Measurements from ENCODE around the gene RPS14.
"Not testable (repeated sequence)": the region's sequence is repeated elsewhere in the genome, so short reads cannot be mapped to it uniquely, and the experiment has no call there.

The RPS14 gene

DNA sequence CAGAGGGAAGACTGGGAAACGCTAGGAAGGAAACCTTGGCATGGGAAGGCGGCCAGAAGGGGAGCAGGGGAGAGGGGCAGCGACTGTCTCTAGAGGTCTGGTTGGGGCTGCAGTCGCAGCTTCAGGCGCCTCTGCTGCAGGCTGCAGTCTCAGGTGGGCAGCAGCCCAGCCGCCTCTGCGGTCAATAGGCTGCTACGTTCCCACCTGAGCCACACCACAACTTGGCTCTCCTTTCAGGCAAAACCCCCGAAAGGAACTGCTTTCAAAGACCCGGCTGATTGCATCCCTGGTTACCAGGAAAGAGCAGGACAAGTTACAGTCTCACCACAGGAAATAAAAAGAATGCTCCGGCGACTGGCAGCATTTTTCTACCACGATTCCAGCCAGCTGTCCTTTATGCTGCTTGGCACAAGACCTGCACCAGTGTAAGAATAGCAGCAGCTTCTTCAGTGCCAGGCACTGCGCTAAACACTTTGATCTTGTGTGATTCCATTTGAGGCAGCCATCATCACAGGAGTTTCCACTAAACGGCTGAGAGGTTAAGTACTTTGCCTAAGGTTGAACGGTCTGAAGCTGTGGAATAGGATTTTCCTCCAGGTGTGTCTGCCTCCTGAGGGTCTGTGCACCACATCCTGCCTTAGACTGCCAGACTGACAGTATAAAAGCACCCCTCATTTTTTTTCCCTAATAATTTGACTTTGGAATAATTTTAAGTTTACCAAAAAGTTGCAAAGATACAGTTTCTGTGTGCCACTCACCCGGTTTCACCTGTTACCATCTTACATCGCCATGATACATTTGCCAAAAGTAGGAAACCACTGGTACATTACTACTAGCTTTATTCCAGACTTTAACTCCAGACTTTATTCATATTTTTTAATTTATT is 7.5 kb downstream of the RPS14 start:
- Mint-ChIP-seq H3K27ac (no peak overlapping the region), H3K27me3 (no peaks in the 10 kb centered on the region), H3K9me3 (no peaks in the 10 kb centered on the region), H3K4me1 (peaks cover 15% of the 10 kb centered on the region), H3K4me3 (no peak overlapping the region)
- ATAC-seq (peak; percentile 33), DNase-seq (no peak)

DNA sequence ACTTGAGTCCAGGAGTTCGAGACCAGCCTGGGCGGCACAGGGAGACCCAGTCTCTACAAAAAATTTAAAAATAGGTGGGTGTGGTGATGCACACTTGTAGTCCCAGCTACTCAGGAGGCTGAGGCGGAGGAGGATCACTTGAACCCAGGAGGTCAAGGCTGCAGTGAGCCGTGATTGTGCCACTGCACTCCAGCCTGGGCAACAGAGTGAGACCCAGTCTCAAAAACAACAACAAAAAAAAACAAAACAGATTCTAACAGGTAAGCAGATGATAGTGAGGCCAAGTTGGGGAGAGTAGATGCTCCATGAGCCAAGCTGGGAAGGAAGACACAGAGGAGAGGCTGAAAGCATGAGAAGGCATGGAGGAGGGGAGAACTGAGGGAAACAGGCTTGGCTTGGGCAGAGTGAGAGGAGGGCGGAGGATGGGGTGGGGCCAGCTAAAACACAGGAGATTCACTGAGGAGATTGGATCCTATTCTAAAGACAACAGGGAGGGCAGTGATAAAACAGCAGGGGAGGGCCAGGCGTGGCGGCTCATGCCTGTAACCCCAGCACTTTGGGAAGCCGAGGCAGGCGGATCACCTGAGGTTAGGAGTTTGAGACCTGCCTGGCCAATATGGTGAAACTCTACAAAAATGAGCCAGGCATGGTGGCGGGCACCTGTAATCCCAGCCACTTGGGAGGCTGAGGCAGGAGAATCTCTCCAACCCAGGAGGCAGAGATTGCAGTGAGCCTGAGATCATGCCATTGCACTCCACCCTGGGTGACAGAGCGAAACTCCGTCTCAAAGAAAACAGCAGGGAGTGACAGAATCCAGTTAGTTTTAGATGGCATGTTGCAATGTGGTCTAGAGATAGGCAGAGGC is 8.4 kb downstream of the RPS14 start:
- Mint-ChIP-seq H3K4me1 (peaks cover 15% of the 10 kb centered on the region), H3K9me3 (no peaks in the 10 kb centered on the region)

DNA sequence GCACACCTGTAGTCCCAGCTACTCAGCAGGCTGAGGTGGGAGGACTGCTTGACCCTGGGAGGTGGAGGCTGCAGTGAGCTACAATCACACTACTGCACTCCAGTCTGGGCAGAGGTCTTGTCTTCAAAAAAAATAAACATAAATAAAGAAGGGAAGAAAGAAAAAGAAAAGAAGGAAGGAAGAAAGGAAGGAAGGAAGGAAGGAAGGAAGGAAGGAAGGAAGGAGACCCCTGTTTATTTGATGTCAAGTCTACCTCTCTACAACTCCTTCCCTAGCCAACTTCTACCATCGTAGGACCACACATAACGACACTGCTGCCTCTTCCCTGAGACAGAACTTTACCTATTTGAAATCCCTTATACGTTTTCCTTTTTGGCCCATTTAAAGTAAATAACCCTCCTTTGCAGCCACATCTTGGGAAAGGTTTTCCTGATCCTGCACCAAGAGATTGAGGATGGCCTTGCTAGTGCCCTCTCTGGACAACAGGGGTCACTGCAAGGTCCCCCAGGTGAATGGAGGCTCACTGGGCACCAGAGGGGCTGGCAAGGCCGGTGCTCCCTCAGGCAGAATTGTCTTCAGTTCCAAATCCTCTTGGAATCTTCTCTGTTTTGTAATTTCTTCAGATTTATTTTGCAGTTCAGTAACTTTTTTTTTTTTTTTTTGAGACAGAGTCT is 10.5 kb downstream of the RPS14 start:
- H3K4me1 Mint-ChIP-seq: peaks cover 15% of the 10 kb centered on the region
- no peak for DNase-seq
- no peaks in the 10 kb centered on the region for H3K27me3 Mint-ChIP-seq
- H3K9me3 Mint-ChIP-seq: no peaks in the 10 kb centered on the region
- no peak for ATAC-seq
- H3K4me3 Mint-ChIP-seq: no peak overlapping the region
- no peak overlapping the region for H3K27ac Mint-ChIP-seq

More for the DNA sequence above, 8.4 kb downstream of the RPS14 start:
- Mint-ChIP-seq H3K27me3 (no peaks in the 10 kb centered on the region), H3K27ac (no peak overlapping the region), H3K4me3 (no peak overlapping the region)
- ATAC-seq (peak; percentile 10), DNase-seq (no peak)

DNA sequence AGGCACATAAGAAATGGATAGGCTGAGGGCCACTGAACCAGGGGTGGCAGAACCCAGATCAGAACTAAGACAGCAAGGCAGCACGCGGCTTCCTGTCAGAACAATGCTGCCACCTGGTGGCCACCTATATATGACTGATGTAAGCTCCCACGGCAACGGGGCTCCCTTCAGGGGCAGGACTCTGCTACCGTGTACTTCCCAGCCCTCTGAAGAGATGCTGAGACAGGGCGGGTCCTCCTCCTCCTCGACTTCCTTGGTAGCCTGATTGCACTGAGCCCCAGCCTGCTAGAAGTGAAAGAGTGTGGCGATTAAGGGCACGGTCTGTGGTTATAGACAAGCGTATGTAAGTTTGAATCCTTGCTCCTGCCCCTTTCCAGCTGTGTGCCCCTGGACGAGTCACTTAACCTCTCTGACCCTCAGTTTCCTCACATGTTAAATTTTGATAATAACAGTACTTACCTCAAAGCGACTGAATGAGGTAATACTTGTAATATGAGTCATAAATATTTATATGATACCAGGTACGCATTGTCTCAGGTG is 13.3 kb downstream of the RPS14 start:
- ATAC-seq: peak; percentile 95
- H3K9me3 Mint-ChIP-seq: no peaks in the 10 kb centered on the region

DNA sequence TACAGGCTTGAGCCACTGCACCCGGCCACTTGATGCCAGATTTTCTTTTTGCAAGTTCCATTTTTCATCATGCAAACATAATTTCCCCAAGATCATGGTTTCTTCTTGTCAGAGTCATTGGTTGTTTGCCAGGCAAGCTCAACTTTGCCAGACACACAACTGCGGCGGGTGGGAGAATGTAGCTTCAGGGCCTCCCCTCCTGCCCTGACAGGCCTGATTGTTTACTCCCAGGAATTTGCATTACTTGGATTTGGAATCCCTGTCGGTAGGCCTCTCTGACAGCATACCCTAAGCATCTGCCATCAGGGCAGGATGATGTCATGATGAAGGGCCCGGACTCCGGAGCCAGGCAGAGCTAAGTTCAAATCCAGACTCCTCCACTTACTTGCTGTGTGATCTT is 15.1 kb downstream of the RPS14 start:
- DNase-seq (no peak), ATAC-seq (no peak)
- Mint-ChIP-seq H3K4me1 (peaks cover 15% of the 10 kb centered on the region), H3K4me3 (no peak overlapping the region), H3K27ac (no peak overlapping the region), H3K9me3 (no peaks in the 10 kb centered on the region), H3K27me3 (no peaks in the 10 kb centered on the region)

More for the DNA sequence above, 13.3 kb downstream of the RPS14 start:
- peaks cover 15% of the 10 kb centered on the region for H3K4me1 Mint-ChIP-seq
- no peaks in the 10 kb centered on the region for H3K27me3 Mint-ChIP-seq
- peak; percentile 87 to 88 for DNase-seq
- peak overlapping the region; percentile 58 to 63 for H3K4me3 Mint-ChIP-seq
- peak overlapping the region; percentile 85 to 87 for H3K27ac Mint-ChIP-seq

DNA sequence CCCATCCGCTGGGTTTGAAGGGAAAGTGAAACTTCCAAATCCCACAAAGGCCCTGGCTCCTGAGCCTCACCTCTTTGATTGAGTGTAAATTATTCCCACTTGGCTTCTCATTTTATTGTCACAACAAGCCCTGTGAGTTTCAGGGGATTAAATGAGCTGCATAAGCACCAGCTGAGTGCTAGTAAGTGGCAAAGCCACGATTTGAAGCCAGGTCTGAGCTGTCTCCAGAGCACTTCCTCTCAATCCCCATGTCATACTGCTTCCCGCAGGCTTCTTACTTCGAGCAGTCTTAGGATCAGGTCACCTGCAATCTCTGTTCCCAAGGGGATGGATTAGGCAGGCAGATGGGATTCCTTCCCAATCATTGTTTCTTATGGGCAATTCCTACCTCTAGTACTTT is 18.0 kb downstream of the RPS14 start:
- Mint-ChIP-seq H3K27me3 (peaks cover 6% of the 10 kb centered on the region), H3K4me3 (no peak overlapping the region)

DNA sequence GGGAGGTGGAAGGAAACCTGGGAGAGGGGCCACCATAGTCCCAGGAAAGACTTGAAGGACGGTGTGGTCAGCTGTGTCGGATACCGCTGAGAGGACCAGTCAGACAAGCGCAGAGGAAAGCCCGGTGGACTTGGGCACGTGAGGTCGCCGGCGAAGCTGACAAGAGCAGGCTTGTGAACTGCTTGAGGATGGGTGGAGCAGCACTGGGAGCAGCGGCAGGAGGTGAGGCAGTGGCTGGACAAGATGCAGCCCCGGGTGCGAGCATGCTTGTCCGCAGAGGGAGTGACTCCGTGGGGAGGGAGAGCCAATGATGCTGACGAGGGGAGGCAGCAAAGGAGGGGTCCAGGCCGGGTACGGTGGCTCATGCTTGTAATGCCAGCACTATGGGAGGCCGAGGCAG is 18.5 kb downstream of the RPS14 start:
- no peak overlapping the region for H3K27ac Mint-ChIP-seq
- peaks cover 6% of the 10 kb centered on the region for H3K27me3 Mint-ChIP-seq
- no peak overlapping the region for H3K4me3 Mint-ChIP-seq
- peaks cover 5% of the 10 kb centered on the region for H3K4me1 Mint-ChIP-seq
- ATAC-seq: no peak
- no peaks in the 10 kb centered on the region for H3K9me3 Mint-ChIP-seq
- no peak for DNase-seq

More for the DNA sequence above, 18.0 kb downstream of the RPS14 start:
- no peak for DNase-seq
- H3K9me3 Mint-ChIP-seq: no peaks in the 10 kb centered on the region
- H3K27ac Mint-ChIP-seq: no peak overlapping the region
- no peak for ATAC-seq
- peaks cover 10% of the 10 kb centered on the region for H3K4me1 Mint-ChIP-seq

DNA sequence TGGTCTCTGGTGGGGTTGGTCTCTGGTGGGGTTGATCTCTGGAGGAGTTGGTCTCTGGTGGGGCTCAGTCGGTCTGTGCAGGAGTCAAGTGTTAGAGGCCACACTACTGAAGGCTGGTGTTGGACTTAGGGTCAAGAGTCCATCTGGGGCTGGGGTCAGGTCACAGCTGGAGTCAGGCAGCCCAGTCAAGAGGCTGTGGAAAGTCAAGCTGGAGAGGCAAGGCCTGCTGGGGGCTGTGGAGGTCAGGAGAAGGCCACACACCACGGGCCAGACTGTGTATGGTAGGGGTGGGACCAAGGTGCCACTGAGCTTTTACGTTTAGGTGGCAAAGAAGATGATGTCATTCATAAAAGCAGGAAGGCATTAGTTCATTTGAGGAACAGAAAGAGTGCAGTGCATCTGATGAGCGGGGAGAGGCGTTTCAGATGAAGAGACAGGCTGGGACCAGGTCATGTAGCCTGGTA is 20.1 kb downstream of the RPS14 start:
- no peak for ATAC-seq
- peaks cover 6% of the 10 kb centered on the region for H3K27me3 Mint-ChIP-seq
- no peak overlapping the region for H3K27ac Mint-ChIP-seq
- H3K9me3 Mint-ChIP-seq: no peaks in the 10 kb centered on the region
- no peak overlapping the region for H3K4me3 Mint-ChIP-seq
- no peaks in the 10 kb centered on the region for H3K4me1 Mint-ChIP-seq
- no peak for DNase-seq

DNA sequence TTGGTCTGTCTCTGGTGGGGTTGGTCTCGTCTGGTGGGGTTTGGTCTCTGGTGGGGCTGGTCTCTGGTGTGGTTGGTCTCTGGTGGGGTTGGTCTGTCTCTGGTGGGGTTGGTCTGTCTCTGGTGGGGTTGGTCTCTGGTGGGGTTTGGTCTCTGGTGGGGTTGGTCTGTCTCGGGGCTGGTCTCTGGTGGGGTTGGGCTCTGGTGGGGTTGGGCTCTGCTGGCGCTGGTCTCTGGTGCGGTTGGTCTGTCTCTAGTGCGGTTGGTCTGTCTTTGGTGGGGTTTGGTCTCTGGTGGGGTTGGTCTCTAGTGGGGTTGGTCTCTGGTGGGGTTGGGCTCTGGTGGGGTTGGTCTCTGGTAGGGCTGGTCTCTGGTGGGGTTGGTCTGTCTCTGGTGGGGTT is 20.6 kb downstream of the RPS14 start:
- H3K4me1 Mint-ChIP-seq: no peaks in the 10 kb centered on the region
- no peak overlapping the region for H3K27ac Mint-ChIP-seq
- H3K9me3 Mint-ChIP-seq: no peaks in the 10 kb centered on the region
- no peak for DNase-seq
- peaks cover 6% of the 10 kb centered on the region for H3K27me3 Mint-ChIP-seq
- ATAC-seq: no peak
- H3K4me3 Mint-ChIP-seq: no peak overlapping the region

DNA sequence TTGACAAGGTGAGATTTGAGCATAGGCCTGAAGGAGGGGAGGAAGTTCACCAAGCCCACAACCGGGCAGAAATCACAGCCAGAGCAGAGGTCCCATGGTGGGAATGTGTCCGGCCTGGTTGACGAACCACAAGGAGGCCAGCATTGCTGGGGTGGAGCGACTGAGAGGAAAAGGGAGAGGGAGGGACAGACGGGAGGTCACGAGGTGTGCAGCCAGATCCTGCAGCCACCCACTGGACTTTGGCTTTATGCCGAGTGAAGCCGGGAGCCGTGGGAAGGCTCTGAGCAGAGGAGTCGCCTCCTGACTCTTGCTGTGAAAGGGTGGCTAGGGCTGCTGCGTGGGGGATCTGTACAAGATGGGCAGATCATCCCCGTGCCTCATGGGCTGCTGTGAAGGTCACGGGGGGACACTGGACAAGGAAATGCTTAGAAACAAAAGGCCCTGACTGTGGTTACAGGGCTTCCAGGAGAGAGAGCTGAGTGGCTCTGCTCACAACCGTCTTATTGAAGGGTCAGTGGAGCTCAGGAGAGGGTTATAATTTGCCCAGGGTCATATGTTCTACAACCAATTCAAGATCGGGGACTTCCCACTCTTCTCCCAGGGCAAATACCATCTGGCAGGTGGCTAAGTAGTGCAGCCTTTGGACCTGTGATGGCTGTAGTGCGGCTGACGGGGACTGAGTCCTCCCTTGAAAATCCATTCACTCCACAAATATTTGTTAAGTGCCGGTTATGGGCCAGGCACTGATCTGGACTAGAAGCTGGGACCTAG is 21.2 kb downstream of the RPS14 start:
- H3K4me1 Mint-ChIP-seq: no peaks in the 10 kb centered on the region

DNA sequence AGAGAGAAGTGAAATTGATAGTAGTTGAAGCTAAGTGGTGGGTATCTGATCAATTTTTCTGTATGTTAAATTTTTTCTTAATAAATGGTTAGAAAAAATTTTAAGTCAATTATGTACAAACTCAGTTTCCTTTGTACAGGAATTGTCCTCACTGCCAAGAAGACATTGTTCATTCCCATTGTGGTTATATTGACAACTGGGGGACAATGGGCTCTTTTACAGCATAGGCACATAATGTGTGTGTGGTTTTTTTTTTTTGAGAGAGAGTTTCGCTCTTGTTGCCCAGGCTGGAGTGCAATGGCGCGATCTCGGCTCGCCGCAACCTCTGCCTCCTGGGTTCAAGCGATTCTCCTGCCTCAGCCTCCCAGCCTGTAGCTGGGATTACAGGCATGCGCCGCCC is 23.4 kb downstream of the RPS14 start:
- not testable (repeated sequence) for ATAC-seq, H3K9me3 Mint-ChIP-seq, H3K27me3 Mint-ChIP-seq, DNase-seq, H3K27ac Mint-ChIP-seq, H3K4me3 Mint-ChIP-seq, H3K4me1 Mint-ChIP-seq

More for the DNA sequence above, 21.2 kb downstream of the RPS14 start:
- no peaks in the 10 kb centered on the region for H3K9me3 Mint-ChIP-seq
- H3K4me3 Mint-ChIP-seq: no peak overlapping the region
- DNase-seq: no peak
- no peak for ATAC-seq
- no peak overlapping the region for H3K27ac Mint-ChIP-seq
- H3K27me3 Mint-ChIP-seq: peaks cover 6% of the 10 kb centered on the region

DNA sequence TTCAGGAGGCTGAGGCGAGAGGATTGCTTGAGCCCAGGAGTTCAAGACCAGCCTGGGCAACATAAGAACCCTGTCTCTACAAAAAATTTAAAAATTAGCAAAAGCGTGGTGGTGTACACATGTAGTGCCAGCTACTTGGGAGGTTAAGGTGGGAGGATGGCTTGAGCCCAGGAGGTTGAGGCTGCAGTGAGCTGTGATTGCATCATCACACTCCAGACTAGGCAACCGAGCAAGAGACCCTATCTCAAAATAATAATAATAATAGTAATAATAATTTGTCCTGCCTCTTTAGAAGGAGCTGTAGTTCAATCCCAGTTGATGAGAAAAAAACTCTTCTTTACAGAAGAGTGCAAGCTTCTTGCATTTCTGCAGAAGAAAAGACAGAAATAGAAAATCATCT is 26.8 kb downstream of the RPS14 start:
- no peak for DNase-seq
- ATAC-seq: no peak
- H3K9me3 Mint-ChIP-seq: no peaks in the 10 kb centered on the region
- H3K4me1 Mint-ChIP-seq: peaks cover 11% of the 10 kb centered on the region
- no peak overlapping the region for H3K27ac Mint-ChIP-seq
- H3K27me3 Mint-ChIP-seq: no peaks in the 10 kb centered on the region
- no peak overlapping the region for H3K4me3 Mint-ChIP-seq

DNA sequence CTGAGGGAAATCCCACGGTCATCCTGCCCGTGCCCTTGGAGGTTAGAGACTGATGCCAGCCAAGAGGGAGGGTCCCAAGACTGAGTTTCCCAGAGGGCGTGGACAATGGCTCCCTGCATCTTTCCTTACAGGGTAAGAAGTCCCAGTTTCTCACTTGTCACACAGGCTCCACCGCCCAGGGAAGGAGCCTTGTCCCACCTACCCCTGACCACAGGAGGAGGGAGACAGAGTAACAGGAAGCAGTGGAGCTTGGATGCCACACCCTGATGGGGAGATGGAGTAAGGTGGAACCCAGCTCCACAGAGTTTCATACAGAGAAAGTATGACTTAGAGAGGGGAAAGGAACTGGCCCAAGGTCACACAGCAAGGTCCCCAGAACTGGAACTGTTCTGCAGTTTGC is 27.5 kb downstream of the RPS14 start:
- Mint-ChIP-seq H3K4me3 (no peak overlapping the region), H3K27ac (no peak overlapping the region), H3K4me1 (peaks cover 11% of the 10 kb centered on the region), H3K9me3 (no peaks in the 10 kb centered on the region), H3K27me3 (no peaks in the 10 kb centered on the region)
- DNase-seq (no peak), ATAC-seq (no peak)

DNA sequence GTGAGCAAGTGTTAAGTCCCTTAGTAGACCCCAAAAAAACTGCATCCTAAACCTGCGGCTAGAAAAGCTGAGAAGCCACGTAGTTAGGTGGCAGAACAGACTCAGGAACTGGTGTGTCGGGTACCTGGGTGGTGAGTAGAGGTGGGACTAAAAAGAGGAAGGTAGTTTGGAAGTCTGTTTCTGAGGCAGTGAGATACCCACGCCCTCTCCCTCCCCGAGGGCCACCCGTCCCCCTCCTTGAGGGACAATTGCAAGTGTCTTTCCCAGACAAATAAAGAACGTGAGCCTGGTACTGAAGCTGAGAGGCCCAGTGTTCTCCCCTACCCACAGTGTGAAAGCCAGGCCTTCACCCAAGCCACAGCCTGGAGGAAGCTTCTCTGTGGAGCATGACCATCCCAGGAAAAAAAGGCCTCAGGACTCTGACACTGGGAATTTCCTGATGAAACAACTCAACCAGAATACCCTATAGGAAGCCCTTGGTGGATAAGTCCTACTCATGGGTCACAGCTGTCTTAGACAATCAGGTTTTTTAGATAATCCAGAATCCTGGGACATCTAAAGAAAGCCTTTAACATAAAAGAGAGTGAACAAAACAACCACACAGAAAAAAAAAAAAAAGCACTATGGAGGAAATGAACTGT is 29.8 kb downstream of the RPS14 start:
- Mint-ChIP-seq H3K27ac (peak overlapping the region in 1 of 2 donors; percentile 73), H3K4me3 (no peak overlapping the region)

More for the DNA sequence above, 29.8 kb downstream of the RPS14 start:
- no peaks in the 10 kb centered on the region for H3K27me3 Mint-ChIP-seq
- peaks cover 11% of the 10 kb centered on the region for H3K4me1 Mint-ChIP-seq
- DNase-seq: no peak
- H3K9me3 Mint-ChIP-seq: no peaks in the 10 kb centered on the region
- no peak for ATAC-seq
